Progenitor cell of endocrine pancreas (in vitro differentiated cells): ENCODE results near the gene ANKRD63. TPM values are rescaled to one million over a fixed set of nuclear protein-coding genes. Genes with fewer than 3 reads are reported as not detected.

Experiments used
- DNase-seq: peaks from one replicate; pipeline ENCODE4 v3.0.0; 2021; ENCODE audit warnings: low spot score; ENCODE audit not compliant: unreplicated experiment
- H3K27ac Mint-ChIP-seq: 2 replicates; pipeline ENCODE4 v1.8.0; 2021; ENCODE audit warnings: mild to moderate bottlenecking, moderate library complexity, mixed read lengths
- H3K27me3 Mint-ChIP-seq: 2 replicates; pipeline ENCODE4 v1.8.0; 2021; ENCODE audit warnings: mixed read lengths
- H3K36me3 Mint-ChIP-seq: 2 replicates; pipeline ENCODE4 v1.8.0; 2022; ENCODE audit warnings: mixed read lengths; ENCODE audit not compliant: insufficient read depth
- H3K4me1 Mint-ChIP-seq: 2 replicates; pipeline ENCODE4 v1.8.0; 2021; ENCODE audit warnings: low read depth, mixed read lengths
- H3K4me3 Mint-ChIP-seq: 2 replicates; pipeline ENCODE4 v1.8.0; 2021; ENCODE audit warnings: low read depth, mild to moderate bottlenecking, moderate library complexity, mixed read lengths
- H3K9me3 Mint-ChIP-seq: 2 replicates; pipeline ENCODE4 v1.8.0; 2021; ENCODE audit warnings: low read depth, mixed read lengths
- CTCF ChIP-seq: fragments of 200-600 bp; sonication (generic); IDR thresholded peaks from one replicate; pipeline ENCODE4 v1.5.0; 2021; ENCODE audit warnings: antibody characterized with exemption, mild to moderate bottlenecking; ENCODE audit not compliant: unreplicated experiment
- total RNA-seq: library from RNA; stranded (reverse); gene quantifications from 2 replicates; pipeline ENCODE4 v1.2.1, GENCODE V29; 2021

The ANKRD63 gene
- total RNA-seq, 1 donor from 2014 or later: not detected

- Mint-ChIP-seq H3K36me3 (no peaks in the 10 kb centered on the region), H3K4me1 (peaks cover 4% of the 10 kb centered on the region), H3K27me3 (peaks cover 70% of the 10 kb centered on the region), H3K4me3 (no peak overlapping the region), H3K27ac (no peak overlapping the region), H3K9me3 (peaks cover 3% of the 10 kb centered on the region)
- no peak for DNase-seq
- TF ChIP-seq CTCF: no peak
Measured at GRCh38 chr15:40295297-40295696, 12.4 kb upstream of the ANKRD63 start.

- Mint-ChIP-seq H3K27me3 (peaks cover 80% of the 10 kb centered on the region), H3K4me1 (peaks cover 4% of the 10 kb centered on the region), H3K36me3 (no peaks in the 10 kb centered on the region), H3K27ac (no peak overlapping the region), H3K9me3 (peaks cover 2% of the 10 kb centered on the region), H3K4me3 (no peak overlapping the region)
- TF ChIP-seq CTCF: no peak
- DNase-seq: no peak
Measured at GRCh38 chr15:40293905-40294895, 11.3 kb upstream of the ANKRD63 start.

GRCh38 chr15:40293006-40293405 lies 10.1 kb upstream of the ANKRD63 start:
- Mint-ChIP-seq H3K9me3 (no peaks in the 10 kb centered on the region), H3K4me1 (peaks cover 4% of the 10 kb centered on the region), H3K4me3 (no peak overlapping the region), H3K36me3 (no peaks in the 10 kb centered on the region), H3K27me3 (peaks cover 82% of the 10 kb centered on the region), H3K27ac (no peak overlapping the region)
- DNase-seq: no peak
- no peak for TF ChIP-seq CTCF

GRCh38 chr15:40292246-40292645 lies 9.4 kb upstream of the ANKRD63 start:
- Mint-ChIP-seq H3K4me3 (no peak overlapping the region), H3K9me3 (no peaks in the 10 kb centered on the region), H3K27ac (no peak overlapping the region), H3K4me1 (peaks cover 4% of the 10 kb centered on the region), H3K27me3 (peaks cover 82% of the 10 kb centered on the region), H3K36me3 (no peaks in the 10 kb centered on the region)
- TF ChIP-seq CTCF: no peak
- DNase-seq: no peak

- no peaks in the 10 kb centered on the region for H3K9me3 Mint-ChIP-seq
- no peak overlapping the region for H3K27ac Mint-ChIP-seq
- peak; percentile 44 for DNase-seq
- H3K4me1 Mint-ChIP-seq: peaks cover 1% of the 10 kb centered on the region
- peaks cover 79% of the 10 kb centered on the region for H3K27me3 Mint-ChIP-seq
- no peak overlapping the region for H3K4me3 Mint-ChIP-seq
- no peak for TF ChIP-seq CTCF
- no peaks in the 10 kb centered on the region for H3K36me3 Mint-ChIP-seq
Measured at GRCh38 chr15:40290918-40291574, 8.2 kb upstream of the ANKRD63 start.
